ENCODE data around the gene PDHX.
"Not testable (repeated sequence)": the region's sequence is repeated elsewhere in the genome, so short reads cannot be mapped to it uniquely, and the experiment has no call there.

PDHX gene

DNA sequence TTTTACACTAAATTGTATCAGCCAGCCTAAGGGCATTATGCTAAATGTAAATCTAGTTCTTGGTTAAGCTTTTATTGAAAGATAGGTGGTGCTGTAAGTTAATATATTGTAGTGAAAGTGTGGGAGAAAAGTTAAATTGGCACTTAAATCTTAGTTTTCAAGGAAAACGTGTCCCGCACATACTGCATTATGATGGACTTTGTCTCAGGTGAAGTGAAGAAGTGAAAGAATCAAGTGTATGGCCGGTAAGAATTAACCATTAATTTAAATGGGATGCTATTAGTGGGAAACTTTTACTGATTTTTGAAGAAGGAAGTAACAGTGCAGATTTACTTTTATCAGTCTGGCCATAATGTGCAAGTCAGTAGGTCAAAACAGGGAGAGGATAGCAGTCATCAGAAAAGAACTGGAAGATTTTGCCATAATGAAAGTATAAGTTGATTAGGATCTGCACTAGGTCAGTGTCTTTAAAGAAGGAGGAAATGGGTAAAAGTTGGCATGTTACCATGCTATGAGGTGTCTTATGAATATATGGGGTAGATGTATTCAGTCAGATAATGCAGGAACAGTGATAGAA lies 81.6 kb downstream of the PDHX start:
- DNase-seq = no peak

DNA sequence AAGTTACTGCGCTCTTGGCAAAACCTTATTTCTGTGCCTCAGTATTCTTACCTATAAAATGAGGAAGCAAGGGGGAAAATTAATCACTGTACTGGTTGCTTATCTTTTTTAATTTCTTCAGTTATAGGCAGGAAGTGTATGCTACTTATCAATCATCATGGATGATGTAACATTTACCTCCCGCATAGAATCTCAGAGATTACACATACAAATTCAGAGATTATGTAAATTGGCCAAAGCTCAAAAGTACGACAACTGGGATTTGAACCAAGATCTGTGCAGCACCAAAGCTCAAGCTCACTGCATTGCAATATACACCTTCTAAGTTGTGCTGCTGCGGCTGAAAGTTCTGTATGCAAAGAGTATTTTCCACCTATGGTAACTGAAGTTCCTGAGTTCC lies 83.0 kb downstream of the PDHX start:
- no peak for DNase-seq

DNA sequence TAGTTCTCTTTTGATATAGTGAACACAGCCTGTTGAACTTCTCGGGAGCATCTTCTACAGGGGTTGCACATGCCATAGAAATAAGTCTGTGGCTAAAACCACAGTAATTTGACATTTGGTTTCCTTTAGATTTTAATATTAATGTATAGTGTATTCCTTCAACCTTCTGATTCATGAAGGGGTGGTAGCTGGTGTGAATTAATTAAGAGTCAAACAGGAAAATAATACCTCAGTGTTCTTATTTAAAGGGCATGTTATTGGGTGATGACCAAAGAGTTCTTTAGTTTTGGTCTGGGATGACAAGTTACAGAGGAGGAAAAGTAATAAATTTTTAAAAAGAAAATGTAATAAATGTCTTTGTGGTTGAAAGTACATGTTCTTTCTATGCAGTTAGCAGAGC lies 86.8 kb downstream of the PDHX start:
- no peak for DNase-seq

DNA sequence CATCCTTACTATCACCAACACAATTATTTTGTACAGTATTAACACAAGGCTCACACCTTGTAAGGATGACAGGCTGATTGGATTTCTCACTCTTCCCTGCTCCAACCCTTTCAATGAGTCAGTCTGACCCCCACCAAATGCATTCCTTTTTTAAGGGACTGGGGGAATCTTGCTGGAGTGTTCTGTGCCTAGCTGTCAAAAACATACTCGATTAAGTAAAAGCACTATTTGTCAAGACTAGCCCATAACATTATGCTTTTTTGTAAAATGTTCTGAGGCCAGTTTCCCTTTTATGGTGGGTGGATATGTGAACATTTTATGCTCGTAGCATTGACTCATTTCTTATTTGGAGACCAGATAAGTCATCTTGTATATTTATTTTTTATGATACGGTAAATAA lies 87.2 kb downstream of the PDHX start:
- no peak for DNase-seq

DNA sequence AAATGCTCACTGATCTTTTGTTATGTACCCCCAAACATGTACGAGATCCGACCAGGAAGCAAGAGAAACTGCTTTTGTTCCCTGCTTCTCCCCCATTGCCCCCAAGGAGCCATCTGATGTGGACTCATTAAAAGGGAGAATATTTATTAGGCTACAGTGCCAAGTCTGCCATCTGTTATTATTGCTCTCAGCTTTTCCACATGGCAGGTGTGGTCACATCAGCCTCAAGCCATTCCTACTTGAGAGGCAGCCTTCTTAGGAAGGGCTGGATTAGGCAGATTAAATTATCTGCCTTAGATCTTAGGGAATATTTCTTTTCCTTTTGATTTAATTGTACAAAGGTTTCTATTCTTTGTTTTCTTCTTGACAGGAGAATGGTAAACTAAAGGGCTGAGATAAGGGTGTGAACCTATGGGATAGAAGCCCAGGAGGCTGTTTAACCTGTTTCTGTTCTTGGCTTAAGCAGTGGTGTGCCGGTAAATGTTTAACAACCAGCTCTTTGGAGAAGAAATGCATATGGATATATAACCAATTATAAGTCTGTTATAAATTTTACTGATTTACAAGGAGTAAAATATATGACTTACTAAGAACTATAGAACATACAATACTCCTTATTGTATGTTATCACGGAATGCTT lies 88.8 kb downstream of the PDHX start:
- DNase-seq = no peak

DNA sequence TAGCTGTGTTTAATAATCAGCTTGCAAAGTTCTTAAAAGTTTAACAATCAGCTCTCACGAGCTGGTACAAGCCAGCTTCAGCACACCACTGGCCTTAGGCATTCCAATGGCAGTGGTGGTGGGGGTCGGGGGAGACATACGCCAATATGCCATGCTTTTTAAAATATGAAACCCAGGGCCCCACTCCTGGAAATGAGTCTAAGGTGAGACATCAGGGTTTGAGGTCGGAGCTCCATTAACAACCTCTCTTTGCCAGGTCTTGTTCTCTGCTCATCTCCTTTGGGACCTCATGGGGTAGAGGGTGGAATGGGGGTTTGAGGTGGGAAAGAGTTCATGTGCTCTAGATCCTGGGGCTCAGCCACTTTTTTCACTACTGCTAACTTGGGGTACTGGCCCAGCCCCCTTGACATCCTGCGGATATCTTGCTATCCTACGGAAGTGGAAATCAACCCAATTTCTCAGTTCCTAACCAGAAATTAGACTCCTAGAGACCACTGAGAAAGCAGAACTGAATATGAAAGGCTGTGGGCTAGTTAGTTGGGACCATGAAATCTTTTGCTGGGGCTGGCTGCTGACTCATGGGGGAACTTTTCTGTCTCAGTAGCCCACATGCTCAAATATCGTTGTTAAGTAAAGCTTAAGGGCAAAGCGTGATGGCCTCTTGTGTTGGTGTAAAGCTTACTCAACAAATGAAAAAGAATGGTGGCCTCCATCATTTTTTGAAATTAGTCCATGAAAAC lies 90.1 kb downstream of the PDHX start:
- DNase-seq = peak; percentile 14 to 36

DNA sequence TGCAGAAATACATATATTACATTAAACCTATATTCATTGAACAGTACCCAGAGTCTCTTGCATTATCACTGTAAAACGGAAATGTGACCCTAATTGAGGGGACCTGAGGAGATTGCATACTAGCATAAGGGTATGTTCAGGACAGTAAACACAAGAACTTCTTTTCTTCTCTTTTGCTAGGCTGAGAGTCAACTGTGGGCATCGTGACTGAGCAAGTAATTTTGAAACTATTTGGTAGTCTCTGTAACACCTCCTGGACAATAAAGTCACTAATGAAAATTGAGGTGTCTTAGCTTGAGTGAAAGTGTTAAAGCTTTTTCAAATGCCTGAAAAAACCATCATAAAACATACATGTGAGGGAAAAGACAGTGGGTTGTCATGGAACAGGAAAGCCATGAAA lies 90.9 kb downstream of the PDHX start:
- DNase-seq = no peak

DNA sequence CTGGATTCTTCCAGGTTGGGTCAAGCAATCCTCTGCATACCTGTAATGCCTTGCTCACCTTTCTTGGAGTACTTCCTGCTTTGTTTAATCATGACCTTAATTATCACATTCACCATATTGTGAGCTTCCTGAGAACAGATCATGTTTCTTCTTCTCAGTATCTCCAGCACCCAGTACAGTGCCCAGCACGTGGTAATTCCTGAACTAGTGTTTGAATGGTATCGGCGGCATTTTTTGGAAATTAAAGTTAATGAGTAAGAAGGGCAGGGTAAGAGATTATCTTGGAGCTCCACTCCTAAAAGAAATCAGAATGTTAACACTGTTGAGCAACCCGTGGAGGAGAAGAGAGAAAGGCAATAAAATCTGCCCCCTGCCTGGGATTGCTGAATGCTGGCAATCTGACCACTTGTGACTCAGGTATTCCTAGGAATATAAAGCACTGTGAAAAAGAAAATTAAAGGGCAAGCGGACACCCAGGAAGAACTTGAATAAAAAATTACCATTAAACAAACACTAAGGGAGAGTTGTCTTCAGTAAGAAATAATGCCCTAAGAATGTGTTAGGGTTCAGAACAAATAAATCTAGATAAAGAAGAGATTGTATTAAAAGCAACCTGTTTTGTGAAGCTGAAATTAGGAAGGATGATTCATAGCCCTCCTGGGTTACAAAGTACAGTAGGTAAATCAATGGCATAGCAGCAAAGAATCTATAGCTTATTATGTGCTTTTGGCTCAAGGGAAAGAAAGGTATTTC lies 92.9 kb downstream of the PDHX start:
- DNase-seq = no peak

DNA sequence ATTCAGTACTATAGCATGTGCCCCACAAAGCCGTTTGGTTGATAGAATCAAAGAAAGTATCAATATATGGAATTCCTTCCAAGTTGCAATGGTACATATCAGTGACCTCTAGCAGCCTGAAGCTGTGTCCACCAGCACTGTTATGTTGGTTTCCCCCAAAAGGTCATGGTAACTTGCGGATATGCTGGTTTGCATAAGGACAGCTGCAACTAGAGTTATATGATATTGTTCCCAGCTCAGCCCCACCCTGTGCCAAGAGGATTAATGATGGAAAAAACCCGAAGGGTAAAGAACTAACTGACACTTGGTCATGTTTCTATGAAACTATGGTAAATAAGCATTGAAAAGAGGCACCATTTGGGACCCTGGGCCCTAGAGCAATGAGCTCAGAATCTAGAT lies 93.5 kb downstream of the PDHX start:
- no peak for DNase-seq

DNA sequence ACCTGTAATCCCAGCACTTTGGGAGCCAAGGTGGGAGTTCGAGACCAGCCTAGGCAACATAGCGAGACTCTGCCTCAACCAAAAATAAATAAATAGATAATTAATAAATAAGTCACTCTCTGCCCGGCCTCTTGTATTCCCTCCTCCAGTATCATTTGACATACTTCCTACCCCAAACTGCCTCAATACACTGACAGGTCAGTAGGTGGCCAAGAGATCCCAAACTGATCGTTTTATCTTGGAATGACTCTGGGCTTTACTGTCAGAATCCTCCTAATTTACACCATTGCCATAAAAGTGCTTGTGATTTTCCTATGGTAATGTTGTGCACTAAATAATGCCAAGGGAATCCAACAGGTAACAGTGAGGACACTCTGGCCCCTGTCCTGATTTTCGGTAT lies 94.2 kb downstream of the PDHX start:
- no peak for DNase-seq

DNA sequence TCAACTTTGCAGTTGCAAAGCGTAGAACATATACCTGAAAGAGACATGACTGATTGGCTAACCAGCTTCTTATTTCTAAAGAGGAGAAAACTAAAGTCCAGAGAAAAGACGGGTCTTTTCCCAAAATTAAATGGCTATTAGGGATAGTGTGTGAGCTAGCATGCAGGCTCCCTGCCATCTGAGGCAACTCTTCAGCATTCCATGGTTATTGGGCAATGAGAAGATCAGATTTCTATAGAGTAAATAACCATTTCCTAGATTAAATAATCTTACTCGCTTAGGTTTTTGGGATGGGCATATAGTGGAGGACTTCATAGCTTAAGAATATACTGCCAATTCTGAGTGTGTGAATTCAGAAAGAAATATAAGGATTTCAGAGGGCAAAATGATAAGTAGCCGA lies 95.0 kb downstream of the PDHX start:
- DNase-seq = no peak

DNA sequence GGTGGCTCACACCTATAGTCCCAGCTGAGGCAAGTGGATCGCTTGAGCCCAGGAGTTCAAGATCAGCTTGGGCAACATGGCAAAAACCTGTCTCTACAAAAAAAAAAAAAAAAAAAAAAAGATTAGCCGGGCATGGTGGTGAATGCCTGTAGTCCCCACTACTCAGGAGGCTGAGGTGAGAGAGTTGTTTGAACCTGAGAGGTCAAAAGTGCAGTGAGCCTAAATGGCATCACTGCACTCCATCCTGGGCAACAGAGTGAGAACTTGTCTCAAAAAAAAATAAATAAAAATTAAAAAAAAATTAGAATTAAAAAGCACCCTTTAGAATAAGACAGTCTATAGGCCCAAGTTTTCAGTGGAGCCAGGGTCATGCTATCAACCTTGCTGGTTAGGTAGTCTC lies 95.5 kb downstream of the PDHX start:
- no peak for DNase-seq

DNA sequence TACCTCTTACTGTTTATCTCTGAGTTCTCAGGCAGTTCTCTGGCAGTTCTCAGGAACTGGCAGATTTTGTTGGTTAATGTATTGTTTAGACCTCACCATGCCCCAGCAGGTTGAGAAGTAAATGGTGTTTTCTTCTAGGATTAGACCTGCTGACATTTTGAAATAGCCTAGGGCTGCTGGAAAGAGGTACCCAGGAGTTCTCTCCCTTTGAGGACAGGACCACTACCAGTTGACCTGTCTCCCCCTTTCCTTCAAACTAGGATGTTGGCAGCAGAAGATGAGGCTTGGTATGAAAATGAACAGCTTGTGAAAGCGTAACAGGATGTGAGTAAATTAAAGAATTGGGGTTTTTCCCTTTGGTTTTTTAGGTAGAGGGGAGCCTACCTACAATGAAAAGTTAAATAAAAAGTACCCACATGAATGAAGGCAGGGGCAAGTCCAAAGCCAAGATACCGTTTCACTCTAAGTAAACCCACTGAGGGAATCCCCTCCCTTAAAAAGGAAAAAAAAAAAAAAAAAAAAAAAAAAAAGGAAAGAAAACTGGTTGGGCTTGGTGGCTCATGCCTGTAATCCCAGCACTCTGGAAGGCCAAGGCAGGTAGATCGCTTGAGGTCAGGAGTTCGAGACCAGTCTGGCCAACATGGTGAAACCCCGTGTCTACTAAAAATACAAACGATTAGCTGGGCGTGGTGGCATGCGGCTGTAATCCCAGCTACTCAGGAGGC lies 96.2 kb downstream of the PDHX start:
- peak in 1 of 2 experiments; percentile 7 for DNase-seq

DNA sequence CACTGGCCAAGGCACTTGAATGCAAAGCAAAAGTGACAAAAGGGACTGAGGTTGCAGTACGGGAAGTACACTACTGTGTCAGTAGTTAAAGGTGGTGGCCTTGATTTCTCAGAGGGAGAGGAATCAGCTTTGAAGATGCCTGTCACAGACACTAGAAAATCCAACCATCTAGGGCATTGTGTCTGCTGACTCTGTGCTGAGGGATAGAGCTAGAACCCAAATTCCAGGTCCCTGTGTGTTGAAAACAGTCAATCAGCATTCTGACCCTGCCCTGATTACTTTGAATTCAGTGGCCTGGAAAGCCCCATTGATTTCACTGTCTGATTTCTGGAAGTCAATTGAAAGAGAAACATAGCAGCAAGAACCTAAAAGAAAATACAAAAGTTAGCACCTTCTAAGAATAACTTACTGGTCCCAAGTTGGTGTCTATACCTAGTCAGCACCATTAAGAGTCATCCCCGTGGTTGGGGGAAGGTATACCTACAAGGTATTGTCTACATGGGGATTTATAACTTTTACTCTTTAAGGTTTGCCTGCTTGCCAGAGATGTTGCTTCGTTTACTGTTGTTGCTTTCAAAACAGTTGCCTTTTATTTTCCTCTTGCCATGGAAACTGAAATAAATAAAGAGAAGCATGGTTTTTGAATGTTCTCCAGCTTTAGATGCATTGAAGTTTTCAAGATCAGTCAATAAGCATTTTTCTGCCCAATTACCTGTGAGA lies 97.3 kb downstream of the PDHX start:
- peak; percentile 17 for DNase-seq

DNA sequence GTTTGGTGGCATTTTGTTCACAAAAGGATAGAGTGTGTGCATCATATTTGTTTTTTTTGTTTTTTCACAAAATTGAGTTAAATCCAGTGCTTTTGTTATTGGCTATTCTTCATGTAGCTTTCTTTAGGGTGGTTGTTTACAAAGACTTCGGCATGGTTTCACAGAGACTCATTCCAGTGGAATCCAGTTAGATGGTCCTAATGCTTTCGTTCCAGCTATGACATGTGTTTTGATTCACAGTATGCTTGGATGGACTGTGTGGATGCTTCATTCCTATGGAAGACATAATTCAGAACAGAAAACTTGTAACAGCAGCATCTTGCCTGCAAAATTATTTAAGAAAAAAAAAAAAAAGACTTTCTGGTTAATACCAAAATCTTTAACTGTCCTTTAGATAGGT lies 97.9 kb downstream of the PDHX start:
- no peak for DNase-seq

DNA sequence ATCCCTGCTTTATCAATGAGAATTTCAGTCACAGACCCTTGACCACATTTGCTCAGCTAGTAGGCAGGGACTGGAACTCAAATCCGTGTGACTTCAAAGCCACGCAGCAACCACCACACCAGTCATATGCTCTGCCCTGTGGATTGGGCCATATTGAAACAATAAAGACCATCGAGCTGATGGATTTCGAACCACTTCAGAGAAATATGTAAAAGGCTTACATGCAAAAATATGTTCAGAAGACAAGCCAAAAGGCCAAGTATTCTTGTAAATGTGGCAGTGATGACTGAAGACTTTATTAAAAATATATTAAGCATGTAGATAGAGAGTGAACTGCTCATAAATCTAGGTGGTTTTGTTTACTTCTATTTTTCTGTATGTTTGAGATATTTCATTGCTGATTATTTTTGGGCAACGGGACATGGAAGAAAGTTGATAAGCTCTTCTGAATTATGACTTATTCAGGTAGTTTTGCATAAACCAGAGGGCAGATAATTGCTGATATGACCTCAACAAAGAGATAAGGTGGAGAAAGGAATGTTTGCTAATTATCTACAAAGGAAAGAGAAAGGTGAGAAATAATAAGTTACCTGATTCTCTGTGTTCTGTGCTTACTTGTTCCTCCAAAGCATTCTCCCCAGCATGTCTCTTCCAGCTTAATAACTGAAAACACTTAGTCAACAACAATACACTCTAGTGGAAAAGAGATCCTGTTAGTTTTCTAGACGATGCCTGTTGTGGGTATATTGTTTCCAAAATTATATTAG lies 99.4 kb downstream of the PDHX start:
- no peak for DNase-seq

DNA sequence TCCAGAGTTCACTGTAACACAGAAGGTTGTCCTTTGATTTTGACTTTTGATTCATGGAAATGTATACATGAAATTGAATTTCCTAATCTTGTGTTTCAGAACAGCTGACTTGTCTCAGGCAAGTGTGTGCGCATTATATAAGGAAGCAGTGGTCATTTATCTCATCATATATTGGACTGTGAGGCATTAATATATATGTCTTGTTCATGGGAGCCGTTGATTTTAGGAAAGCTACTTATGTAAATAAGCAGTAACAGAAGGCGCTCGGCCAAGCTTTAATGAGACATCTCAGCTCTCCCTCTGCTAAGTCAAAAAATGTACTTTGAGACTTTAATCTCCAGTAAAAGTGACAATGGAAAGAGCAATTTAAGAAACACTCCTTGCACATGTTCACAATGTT lies 100.5 kb downstream of the PDHX start:
- DNase-seq = no peak

DNA sequence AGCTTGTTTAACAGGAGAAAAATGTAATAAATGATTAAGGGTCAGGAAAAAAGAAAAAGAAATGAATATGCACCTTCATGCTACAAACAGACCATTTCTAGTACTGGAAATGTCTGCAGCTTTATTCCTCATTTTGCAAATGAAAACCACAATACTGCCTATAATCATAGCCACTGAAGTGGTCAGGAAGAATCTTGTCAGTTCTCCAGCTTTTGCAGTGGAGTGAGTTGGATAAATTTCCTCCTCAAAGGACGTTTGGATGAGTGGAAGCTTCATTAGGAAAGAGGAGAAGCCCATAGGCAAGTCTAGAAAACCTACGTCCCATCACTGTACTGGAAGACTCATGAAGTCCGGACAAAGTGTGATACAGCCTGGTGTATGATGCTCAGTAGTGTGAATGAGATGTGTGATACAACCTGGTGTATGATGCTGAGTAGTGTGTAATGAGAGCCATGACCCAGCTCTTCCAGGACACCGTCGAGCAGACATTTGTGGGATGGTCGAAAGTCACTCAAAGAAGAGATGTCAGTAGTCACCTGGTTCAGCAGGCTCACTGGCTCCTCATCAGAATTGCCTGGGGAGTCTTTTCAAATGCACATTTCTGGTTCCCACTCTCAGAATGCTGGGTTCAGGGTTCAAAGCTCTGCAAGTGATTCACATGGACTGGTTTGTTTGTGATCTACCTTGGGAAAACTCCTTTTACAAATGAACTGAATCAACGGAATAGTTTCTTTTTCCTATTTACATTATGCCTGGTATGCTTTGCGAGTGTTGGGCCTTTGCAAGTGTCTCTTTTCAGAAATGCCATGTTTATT lies 101.3 kb downstream of the PDHX start:
- no peak for DNase-seq

DNA sequence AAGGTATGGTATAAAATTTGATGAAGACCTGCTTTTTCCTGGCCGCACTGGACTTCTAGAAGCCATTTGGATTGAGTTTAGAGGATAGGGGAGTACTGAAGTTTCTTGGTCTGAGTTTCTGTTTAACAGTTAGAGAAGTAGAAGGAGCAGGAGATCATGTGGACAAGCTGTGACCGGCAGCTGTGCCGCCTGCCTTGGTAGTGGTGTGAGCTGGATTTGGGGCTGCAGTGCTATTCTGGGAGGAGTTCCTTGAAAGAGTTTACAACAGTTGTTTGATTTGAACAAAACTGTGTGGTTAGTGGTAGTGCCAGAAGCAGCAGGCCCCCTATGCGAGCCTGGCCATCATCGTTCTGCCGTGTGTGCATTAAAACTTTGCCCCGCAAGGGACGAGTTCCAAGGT lies 105.2 kb downstream of the PDHX start:
- DNase-seq = no peak

DNA sequence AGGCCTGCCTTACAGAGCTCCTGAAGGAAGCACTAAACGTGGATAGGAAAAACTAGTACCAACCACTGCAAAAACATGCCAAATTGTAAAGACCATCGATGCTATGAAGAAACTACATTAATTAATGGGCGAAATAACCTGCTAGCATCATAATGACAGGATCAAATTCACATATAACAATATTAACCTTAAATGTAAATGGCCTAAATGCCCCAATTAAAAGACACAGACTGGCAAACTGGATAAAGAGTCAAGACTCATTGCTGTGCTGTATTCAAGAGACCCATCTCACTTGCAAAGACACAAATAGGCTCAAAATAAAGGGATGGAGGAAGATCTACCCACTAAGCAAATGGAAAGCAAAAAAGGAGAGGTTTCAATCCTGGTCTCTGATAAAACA lies 107.5 kb downstream of the PDHX start:
- DNase-seq = not testable (repeated sequence)

DNA sequence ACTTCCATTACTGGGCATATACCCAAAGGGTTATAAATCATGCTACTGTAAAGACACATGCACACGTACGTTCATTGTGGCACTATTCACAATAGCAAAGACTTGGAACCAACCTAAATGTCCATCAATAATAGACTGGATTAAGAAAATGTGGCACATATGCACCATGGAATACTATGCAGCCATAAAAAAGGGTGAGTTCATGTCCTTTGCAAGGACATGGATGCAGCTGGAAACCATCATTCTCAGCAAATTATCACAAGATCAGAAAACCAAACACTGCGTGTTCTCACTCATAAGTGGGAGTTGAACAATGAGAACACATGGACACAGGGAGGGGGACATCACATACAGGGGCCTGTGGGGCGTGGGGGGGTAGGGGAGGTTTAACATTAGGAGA lies 111.6 kb downstream of the PDHX start:
- DNase-seq = not testable (repeated sequence)

Data from activated CD4-positive, alpha-beta T cell treated with anti-CD3 and anti-CD28 coated beads, Interleukin-2, amount 50 U/mL, for 4 hours (primary cell).